GM21717 (cell line): ENCODE results near the gene ULBP2.
"Not testable (repeated sequence)": the region's sequence is repeated elsewhere in the genome, so short reads cannot be mapped to it uniquely, and the experiment has no call there.

Experiments used
- ATAC-seq: cut with Tn5 transposase; IDR thresholded peaks from one replicate; pipeline ENCODE4 v1.9.1; 2021; ENCODE audit warnings: mild to moderate bottlenecking, moderate library complexity; ENCODE audit not compliant: unreplicated experiment

ULBP2 gene

DNA sequence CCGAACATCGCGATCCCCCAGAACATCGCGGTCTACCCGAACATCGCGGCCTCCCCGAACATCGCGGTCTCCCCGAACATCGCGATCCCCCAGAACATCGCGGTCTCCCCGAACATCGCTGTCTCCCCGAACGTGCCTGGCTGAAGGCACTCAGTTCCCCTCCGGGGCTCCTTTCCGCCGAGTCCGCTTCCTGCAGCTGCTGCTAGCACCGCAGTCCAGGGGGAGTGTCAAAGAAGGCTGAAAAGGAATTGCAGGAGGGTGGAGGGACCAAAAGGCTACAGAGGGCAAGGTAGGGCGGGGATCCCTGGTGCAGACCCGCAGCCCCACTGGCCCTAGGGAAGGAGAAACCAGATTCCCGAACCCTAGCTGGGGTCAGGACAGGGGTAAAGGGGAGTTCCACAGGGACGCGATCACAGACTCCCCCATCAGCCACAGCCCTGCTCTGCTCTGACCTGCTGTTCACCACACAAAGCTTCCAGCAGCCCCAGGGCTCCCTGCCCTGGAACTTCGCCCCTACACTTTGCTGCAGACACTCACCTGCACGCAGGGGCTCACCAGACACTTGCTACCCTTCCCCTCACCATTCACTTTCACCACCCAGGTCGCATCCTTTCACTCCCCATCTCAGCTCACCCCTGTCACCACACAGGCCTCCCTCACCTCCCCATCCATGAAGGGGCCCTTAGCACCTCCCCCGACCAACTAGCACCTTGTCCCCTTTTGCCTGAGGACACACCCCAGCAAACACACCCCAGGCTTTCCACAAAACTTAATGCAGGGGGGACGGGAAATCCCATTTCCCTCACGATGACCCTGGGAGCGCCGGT is 23.6 kb downstream of the ULBP2 start:
- no peak for ATAC-seq

DNA sequence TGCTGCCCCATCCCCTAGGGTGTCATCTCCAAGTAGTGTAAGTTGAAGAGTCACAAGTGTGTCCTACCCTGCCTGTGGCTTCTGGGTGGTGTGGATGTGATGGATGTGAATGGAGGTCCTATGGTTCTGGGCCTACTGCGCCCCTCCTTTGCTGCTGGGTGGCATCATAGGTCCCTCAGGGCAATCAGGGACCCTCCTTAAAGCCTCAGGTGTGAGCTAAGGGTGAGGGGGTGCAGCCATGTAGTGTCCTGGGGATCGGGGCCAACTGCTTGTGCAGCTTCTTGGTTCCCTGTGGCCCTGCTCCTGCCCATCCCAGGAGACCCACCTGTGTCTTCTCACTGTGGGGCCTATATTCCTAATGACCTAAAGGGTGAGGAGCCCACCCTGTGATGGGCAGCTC is 24.5 kb downstream of the ULBP2 start:
- ATAC-seq = not testable (repeated sequence)

DNA sequence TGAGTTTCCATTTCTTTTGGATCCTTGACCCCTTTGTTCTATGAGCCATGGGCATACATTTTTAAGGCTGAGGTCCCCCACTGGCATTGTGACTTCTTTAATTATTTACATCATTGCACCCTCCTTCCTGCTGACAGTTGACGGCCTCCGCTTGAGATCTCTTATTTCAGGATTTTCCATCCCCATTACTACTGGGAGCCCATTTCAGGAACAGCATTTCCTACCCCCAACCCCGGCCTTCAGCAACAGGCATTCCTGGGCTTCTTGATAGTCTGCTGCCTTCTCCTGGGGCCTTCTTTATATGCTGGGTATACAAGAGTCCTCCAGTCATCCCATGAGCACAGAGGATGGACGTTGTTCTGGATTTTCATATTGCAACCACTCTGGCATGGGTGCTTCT is 25.8 kb downstream of the ULBP2 start:
- ATAC-seq = no peak

DNA sequence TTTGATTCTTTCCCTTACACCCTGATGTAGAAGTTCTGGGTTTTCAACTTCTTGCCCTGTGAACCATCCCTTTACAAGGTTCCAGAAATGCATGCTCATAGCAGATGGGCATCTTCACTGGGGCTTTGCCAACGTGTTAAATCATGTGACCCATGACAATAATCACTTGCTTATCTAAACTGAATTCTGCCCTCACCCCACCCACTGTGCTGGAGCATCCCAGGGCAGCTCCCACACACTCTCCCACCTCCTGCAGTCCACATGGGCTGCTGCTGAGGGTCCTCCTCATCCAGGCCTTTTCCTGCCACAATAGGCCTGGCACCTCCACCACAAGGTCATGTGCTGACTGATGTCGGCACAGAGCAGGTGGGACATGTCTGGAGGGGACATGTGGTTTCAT is 26.2 kb downstream of the ULBP2 start:
- not testable (repeated sequence) for ATAC-seq

DNA sequence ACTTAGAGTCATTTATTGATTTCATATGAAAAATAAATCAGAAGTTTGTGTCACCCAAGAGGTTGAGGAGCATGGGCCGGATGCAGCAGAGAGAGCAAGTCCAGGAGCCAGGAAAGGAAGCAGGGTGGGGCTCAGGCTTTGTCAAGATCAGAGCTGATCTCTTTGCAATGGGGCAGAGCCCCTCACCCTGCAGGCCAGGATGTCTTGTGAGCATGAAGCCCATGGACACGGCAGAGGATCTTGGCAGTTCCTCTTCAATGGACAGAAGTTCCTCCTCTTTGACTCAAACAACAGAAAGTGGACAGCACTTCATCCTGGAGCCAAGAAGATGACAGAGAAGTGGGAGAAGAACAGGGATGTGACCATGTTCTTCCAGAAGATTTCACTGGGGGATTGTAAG is 27.1 kb downstream of the ULBP2 start:
- ATAC-seq = not testable (repeated sequence)

DNA sequence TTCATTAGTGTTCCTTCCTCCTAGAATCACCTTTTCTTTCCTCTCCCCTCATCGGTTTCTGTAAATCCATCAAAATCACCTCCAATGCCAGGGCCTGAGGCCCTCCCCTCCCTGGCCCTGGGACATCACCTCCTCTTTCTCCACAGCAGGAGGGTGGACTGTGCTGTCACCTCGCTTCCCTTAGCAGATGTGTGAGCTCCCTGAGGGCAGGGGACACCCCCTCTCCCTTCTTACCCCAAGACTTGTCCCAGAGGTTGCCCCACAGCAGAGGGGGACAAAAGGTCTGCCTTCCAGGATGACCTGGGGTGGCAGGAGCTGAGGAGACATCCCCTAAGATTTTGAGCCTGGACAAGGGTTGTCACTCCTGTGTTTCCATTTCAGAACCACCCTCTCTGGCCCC is 27.8 kb downstream of the ULBP2 start:
- no peak for ATAC-seq

DNA sequence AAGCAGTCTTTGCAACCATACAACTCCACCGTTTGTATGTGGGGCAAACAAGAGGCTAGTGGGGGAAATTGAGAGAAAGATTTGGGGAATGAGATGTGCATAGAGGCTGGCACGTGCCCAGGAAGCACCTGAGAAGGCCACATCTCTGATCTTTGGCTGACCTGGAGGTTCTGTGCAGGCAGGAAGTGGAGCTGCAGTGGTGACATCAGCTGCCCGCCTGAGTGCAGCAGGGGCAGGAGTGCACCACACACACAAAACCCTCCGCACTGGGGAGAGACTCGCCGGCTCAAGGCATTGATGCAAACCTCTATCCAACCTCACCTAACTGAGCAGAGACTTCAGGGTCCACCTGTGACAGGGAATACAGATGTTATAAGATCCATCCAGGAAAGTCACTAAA is 32.6 kb downstream of the ULBP2 start:
- ATAC-seq = not testable (repeated sequence)

DNA sequence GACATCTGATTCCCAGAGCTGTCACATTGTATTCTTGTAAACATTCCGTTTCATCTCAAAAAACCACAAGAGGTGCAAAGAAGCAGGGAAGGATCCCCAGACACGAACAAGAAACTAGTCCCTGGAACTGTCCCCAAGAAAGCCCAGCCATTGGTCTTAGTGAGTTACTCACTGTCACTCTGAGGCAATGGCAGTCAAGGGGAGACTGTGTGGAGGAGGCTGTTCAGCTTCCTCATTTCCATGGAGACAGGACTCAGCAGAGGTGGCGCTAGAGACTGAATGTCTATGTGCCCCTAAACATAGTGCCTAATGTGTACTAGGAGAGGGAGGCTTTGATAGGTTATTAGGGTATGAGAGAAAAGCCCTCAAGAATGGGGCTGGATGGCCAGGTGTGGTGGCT is 33.0 kb downstream of the ULBP2 start:
- no peak for ATAC-seq

DNA sequence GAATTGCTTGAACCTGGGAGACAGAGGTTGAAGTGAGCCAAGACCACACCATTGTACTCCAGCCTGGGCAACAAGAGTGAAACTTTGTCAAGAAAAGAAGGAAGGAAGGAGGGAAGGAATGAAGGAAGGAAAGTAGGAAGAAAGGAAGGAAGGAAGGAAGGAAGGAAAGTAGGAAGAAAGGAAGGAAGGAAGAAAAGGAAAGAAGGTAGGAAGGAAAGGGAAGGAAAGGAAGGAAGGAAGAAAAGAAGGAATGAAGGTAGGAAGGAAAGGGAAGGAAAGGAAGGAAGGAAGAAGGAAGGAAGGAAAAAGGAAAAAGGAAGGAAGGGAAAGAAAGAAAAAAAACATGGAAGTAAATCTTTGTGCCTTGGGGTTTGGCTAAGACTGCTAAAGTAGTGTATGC is 33.6 kb downstream of the ULBP2 start:
- no peak for ATAC-seq

DNA sequence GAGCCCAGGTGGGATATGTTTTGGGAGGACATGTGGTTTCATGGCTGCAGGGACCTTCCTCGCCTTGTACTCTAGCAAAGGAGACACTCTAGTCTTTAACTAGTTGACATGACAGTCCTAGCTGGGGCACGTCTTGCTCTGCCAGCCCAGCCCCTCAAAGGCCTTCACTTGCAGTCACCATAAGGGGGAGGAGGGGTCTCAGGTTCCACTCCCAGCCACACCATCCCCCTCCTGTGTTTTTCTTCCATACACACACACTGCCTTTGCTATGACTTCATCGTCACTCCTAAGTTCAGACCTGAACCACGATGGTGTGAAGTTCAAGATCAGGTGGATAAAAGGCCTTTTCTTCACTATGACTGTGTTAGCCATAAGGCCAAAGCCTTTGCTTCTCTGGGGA is 35.4 kb downstream of the ULBP2 start:
- ATAC-seq = no peak

DNA sequence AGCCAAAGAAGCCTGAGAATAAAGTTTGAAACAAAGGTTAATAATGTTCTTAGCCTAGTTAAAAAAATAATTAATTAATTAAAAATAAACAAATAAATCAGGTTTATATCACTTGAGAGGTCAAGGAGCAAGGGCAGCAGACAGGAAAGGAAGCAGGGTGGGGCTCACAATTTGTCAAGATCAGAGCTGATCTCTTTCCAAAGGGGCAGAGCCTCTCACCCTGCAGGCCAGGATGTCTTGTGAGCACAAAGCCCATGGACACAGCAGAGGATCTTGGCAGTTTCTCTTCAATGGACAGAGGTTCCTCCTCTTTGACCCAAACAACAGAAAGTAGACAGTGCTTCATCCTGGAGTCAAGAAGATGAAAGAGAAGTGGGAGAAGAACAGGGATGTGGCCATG is 36.8 kb downstream of the ULBP2 start:
- no peak for ATAC-seq

DNA sequence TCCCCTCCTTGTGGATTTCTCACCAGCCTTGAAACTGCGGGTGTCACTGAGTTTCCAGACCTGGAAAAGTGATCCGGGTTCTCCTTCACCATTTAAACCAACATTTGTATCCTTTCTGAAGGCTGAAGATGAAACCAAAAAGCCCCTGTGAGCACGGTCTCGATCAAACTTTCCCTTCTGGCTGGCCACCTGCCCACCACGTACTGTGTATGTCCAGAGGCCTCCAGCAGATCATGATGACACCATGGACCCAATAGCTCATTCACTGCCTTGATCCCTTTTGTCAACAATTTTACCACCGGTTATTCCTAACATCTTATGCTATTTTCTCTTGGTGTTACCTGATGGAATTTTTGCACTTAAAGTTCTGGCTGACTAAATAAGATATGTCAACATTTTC is 37.5 kb downstream of the ULBP2 start:
- no peak for ATAC-seq

DNA sequence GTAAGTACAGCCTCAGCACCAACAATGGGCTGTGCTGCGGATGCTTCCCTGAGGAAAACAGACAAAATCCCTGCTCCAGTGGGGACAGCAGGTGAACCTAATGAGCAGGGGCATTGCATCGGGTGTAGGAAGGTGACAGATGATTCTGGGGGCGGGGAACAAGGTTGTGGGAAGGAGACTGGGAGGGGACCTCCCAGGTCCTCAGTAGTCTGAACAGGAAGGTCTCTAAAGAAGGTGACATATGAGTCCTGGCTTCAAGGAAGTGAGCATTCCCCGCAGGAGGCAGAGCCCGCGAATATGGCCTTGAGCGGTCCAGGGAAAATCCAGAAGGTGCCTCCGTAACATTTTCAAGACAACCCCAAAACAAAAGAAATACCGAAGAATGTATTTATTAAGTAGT is 41.3 kb downstream of the ULBP2 start:
- no peak for ATAC-seq

DNA sequence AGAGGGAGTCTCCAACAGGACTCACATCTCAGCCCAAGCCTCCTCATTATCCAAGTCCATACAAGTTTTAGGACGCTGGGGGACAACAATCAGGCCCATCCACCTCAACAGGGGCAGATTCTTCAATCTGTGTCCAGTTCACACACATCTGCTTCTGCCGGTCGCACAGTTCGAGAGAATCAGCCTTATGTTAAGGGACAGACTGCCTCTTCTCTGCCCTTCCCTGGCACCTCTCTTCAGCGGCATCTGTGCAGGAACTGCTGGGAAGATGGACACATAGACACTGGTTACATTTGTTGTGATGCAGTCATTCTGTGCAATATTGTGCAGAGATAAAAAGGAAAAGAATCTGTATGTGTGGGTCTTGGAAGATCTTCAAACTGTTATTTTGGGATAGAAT is 43.0 kb downstream of the ULBP2 start:
- no peak for ATAC-seq

DNA sequence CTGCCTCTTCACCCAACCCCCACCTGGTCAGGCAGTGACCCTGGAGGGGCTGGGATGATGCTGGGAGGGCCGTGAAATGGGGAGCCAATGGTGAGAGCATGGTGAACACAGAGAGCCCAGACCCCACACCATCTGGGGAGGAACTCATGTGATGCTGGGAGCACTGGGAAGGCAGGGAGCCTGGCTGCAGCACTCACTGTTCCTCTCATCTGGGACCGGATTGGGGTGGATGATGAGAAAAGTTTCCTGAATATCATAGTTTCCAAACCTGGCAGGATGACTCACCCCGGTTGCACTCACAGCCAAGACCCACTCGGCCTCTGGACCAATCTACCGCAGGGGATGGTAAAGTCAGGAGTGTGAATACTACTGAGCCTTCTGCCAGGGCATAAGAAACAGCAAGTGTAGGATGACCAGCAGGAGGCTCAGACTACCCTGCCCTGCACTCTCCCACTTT is 43.7 kb downstream of the ULBP2 start:
- ATAC-seq = no peak

DNA sequence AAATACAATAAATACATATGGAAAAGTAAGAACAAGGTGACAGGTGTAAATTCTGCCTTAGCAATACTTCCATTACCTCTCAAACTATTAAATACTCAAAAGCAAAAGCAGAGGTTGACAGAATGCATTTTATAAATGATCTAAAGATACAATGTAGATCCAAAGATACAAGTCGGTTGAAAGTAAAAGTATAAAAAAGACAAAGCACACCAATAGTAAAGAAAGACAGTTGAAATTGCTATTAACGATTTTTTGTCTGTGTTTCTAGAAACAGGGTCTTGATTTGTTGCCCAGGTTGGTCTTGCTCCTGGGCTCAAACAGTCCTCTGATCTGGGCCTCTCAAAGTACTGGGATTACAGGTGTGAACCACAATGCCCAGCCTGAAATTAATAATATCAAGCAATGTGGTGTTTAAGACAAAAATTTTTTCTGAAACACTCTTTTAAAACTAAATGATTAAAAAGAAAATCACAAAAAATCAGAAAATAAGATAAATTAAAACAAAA is 45.8 kb downstream of the ULBP2 start:
- ATAC-seq = no peak

DNA sequence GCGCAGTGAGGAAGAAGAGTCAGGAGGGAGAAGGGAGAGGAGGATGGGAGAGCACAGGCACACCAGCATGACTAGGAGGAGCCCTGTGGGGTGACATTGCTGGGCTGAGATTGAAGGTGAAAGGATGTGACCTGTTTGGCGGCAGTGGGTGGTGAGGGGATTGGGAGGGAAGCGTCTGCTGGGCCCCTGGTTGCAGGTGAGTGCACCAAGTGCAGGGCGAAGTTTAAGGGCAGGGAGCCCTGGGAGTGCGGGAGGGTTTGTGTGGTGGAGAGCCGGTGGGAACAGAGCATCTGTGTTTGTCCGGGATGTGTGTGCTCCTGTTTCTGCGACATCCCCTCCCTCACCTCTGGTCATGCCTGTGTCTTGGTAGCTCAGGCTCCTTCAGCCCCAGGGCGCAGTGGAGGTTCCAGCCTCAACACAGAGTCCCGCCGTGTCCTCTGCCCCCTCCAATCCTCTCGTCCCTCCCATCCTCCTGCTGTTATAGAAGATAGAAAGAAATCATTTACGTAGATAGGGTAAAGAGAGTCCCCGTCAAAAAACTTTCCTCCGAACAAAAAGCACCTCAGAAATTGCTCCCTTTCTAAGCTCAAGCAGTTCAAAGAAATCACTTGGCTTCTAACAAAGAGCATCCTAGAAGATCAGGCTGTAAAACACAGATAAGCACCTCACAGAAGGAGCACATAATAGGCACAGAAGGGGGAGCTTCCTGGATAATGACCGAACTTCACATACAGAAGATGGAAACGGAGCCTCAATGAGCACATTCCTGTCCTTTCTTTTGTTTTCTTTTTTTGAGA is 46.9 kb downstream of the ULBP2 start:
- ATAC-seq = no peak

DNA sequence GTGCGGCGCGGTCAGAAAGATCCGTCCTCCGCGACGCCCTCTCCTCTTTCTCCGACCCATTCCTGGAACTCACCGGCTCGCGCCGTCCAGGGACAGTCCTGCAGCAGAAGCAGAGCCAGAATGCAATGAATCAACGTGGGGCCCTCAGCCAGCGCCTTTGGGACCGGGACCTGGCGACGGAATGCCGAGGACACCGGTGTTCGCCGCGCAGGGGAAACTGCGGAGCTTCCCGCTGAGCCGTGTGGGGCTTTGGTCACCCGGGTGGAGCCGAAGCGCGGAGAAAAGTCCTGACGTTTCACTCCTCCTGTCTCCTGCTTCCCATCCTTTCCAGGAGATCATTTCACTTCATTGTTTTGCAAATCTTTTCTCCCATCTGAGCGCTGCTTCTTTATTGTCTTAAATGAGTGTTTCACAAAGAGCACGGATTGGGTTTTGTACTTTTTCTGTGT is 48.4 kb downstream of the ULBP2 start:
- no peak for ATAC-seq

DNA sequence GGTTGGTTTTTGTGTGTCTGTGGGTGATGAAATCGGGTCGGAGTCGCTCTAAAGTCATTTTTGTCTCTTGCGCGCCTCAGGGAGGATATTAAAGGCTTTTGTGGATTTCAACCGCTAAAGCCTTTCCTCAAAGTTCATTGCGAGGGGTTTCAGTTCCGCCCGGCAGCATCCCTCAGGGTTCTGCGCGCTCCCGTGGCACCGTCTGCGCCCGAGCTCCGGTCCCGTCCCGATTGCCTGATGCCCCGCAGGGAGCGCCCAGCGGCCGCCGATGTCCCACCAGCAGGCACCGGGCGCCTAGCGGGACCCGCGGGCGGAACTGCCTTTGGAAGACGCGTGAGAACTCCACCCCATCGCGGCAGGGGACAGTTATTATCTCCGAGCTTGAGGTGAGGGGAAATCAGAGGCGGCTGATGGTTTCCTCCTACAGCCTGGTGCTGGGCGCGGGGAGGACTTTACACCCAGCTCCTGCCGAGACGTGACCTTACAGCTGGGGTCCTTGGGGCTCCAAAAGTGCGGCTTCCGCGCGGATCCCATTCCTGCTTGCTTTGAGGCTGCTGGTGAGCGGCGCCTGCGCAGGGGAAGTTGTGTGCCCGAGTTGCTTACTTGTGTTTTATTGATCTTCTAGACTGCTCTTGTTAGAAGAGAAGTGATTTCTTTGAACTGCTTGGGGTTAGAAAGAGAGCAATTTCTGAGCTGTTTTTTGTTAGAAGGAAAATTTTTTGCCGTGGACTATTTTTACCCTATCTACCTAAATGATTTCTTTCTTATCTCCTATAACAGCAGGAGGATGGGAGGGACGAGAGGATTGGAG is 49.1 kb downstream of the ULBP2 start:
- ATAC-seq = no peak

DNA sequence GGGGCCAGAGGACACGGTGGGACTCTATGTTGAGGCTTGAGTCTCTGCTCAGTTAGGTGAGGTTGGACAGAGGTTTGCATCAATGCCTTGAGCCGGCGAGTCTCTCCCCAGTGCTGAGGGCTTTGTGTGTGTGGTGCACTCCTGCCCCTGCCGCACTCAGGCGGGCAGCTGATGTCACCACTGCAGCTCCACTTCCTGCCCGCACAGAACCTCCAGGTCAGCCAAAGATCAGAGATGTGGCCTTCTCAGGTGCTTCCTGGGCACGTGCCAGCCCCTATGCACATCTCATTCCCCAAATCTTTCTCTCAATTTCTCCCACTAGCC is 49.6 kb downstream of the ULBP2 start:
- not testable (repeated sequence) for ATAC-seq

DNA sequence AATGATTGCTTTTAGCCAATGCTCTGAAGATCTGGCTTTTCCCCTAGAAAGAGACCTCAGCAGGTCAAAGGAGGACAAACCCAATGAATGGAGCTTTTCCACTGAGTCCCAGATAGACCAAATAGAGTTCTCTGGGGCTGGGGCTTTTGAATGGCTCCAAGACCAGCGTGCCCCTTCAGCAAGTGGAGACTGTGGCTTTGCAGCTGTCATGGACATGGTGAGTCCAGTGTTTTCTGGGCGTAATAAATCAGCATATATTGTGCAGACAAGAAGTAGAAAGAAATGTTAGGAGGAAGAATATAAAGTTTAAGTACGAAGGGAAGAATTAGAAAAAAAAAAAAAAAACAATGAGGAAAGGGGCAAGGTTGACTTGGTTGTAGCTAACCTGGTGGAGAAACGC is 50.0 kb downstream of the ULBP2 start:
- no peak for ATAC-seq
